CD4-positive, alpha-beta T cell treated with Interferon alpha-2 for 1 hour (primary cell): ENCODE results near the gene SF3A2.

ENCODE experiments used
- DNase-seq, 2 donors: peaks; one replicate each; pipeline ENCODE4 v3.0.0-alpha.2; 2020 to 2022

SF3A2 gene

DNA sequence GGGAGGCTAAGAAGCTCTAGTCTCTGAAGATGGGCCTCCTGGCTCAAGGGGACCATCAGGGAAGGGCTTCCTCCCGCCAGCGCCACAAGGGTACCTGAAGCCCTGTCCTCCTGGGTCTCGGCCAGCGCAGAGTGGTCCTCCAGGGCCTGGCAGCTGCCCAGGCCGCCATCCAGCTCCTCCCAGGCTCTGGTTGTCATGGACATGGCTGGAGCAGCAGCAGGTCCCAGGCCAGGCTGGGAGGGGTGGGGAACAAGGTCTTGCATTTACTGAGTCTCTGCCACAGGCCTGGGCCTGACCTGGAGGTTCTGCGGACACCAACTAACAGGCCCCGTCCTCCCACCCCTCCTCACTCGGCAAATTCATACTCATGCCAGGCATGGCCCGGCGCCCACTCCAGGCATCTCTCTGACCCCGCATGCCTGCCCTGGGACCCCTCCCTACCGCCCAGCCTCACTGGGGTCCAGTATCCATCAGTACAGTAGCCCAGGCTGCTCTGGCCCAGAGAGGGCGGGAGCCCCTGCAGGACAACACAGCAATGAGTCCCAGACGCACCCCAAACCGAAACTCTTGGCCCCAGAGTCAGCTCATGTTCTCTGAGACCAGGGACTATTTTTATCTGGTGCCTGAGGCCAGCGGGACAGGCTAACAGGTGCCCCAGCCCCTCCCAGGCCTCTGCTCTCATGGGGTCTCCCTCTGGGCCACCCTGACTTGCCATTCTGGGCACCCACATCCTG lies 18.7 kb downstream of the SF3A2 start:
- DNase-seq, result no peak

GRCh38 chr19:2255982-2256685 lies 19.5 kb downstream of the SF3A2 start, which contains the start of gene JSRP1:
Gene JSRP1, minus strand, starts transcription at chr19:2256417. Its CDS starts 1,103 bp downstream, at chr19:2255314.
- no peak for DNase-seq

DNA sequence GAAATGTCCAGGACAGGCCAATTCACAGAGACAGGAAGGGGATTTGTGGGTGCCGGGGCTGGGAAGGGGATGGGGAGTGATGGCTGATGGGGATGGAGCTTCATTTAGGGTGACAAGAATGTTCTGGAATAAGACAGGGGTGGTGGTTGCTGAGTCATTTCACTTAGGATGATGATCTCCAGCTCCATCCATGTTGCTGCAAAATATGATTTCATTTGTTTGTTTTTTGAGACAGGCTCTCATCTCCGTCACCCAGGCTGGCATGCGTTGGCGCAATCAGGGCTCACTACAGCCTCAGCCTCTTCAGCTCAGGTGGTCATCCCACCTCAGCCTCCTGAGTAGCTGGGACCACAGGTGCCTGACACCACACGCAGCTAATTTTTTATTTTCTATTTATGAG lies 22.7 kb downstream of the SF3A2 start:
- no peak for DNase-seq

DNA sequence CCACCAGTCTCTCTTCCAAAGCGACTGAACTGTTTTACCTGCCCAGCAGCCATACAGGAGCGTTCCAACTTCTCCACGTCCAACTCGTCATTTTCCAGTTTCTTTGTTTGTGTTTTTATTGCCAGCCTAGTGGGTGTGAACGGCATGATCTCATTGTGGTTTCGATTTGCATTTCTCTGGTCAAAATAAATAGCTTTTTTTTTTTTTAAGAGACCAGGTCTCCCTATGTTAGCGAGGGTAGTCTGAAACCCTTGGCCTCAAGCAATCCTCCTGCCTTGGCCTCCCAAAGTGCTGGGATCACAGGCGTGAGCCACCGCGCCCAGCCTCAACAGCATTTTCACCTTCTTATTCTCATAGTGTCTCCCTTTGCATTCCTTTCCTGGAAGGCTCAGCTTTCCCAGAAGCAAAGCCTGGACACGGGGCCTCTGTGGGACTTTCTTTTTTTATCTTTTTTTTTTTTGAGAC lies 23.7 kb downstream of the SF3A2 start:
- DNase-seq, result peak in 1 of 2 donors; percentile 50

DNA sequence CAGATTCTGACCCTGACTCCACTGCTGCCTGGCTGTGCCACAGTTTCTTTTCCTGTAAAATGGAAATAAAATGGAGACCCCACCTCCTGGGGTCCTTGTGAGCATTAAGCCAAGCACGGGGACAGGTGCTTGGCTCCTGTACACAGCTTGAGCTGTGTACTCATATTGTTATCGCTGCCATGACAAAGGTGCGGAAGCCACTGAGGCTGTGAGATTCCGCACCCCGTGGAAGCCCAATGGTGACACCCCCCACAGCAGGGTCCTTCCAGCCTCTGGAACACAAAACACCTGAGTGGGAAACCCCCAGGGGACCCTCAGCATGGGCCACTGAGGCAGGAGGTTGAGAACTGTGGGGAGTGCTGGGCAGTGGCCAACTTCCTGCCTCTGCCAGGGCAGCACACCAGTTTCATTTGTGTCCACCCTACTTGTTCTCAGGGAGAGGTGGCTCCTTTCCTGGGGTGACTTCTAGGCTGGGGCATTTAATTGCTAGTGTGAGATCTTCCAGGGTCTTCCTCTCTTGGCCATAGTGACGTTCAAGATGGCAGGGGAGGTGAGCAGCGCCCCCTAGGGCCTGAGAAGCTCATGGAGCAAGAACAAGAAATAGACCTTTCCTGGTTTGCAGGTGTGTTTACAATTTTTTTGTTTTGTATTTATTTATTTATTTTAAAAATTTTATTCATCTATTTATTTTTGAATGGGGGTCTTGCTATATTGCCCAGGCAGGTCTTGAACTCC lies 25.0 kb downstream of the SF3A2 start:
- peak; percentile 46 to 74 for DNase-seq

DNA sequence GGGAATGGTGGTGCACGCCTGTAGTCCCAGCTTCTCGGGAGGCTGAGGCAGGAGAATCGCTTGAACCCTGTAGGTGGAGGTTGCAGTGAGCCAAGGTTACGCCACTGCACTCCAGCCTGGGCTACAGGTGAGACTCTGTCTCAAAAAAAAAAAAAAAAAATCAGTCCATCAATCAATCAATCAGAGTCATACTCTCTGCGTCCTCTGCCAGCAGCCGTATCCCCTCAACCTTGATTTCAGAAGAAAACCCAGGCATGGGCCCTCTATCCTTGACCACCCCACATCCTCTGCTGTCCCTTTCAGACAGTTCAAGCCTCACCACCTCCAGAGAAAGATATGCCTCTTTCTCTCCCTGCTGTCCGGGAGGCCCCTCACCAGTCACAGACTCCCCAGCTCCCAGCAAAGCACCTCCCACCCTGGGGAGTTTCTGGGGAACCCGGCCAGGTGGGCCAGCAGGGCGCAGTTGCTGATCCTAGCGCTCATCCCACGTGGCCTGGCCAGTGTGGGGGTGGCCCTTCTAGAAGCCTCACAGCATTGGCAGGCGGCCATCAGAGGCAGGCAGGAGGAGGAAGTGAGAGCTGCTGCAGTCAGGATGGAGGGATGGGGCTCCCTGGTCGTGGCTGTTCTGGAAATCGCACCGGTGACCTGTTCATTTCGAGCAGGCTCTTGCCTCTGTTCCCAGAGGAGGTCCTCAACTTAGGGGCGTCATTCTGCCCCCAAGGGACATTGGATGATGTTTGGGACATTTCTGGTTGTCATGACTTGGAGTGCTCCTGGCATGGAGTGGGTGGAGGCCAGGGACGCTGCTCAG lies 29.8 kb downstream of the SF3A2 start:
- DNase-seq, result peak in 1 of 2 donors; percentile 65

DNA sequence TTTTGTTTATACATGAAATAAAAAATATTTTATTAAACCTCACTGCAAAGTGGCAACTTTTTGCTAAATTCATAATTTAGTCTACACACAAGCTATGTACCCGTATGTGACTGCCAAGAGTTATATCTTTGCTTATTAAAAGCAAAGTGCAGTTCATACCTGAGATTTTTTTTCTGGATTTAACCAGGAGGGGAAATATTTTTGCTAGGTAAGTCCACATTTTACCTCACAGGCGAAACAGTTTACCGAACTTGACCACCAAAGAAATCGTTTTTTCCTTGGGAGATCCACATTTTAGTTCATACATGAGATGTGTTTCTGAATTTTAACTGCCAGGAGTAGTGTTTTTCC lies 31.8 kb downstream of the SF3A2 start:
- no peak for DNase-seq

- no peak for DNase-seq
Observed at GRCh38 chr19:2268861-2269243, 32.2 kb downstream of the SF3A2 start.

GRCh38 chr19:2269244-2270156 lies 32.9 kb downstream of the SF3A2 start:
- peak; percentile 98 to 99 for DNase-seq

DNA sequence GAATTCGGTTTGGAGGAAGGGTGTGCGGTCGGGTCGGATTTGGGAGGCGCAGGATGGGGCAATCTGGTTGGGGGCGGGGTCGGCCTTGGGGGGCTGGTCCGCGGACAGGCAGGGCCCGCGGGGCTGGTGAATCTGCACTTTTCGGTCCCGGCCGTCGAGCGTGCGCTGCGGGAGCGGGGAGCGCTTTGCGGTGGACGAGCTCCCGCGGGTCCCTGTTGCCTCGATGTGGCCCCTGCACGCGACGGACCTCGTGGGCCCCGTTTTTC lies 33.5 kb downstream of the SF3A2 start:
- no peak for DNase-seq

DNA sequence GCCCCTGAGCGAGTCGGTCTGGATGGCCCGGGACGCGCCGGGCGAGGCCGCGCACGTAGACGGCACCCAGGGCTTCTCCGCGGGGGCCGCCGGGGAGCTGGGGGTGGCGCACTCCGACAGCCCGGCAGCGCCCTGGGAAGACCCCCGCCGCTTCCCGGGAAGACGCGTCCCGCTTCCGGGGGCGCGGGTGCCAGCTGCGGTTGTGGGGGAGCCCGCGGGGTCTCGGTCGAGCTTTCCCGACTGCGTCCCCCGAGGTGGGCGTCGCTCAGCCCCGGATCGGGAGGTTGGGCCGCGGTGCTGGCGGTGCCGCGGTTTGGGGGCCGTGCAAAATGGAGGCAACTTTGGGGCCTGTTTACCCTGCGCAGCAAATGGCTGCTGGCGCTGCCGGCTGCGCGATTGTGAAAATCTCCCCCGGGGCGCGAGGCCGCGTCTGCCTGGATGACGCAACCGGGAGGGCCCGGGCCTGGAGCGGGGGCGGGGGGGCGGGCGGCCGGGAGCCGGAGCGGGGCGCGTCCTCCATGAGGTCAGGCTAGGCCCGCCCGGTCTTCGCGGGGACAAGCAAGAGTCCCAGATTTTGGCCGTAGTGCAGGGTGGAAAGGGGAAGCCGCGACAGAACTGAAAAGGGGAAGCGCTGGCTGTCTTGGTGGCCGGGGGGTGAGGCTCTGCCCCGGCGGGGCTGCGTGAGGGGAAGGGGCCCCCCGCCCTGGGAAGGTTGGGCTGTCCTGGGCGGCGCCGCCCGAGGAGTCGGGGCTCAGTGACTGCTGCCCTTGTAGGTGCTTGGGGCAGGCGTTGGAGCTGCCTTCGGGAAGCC lies 34.0 kb downstream of the SF3A2 start:
- peak; percentile 82 for DNase-seq

DNA sequence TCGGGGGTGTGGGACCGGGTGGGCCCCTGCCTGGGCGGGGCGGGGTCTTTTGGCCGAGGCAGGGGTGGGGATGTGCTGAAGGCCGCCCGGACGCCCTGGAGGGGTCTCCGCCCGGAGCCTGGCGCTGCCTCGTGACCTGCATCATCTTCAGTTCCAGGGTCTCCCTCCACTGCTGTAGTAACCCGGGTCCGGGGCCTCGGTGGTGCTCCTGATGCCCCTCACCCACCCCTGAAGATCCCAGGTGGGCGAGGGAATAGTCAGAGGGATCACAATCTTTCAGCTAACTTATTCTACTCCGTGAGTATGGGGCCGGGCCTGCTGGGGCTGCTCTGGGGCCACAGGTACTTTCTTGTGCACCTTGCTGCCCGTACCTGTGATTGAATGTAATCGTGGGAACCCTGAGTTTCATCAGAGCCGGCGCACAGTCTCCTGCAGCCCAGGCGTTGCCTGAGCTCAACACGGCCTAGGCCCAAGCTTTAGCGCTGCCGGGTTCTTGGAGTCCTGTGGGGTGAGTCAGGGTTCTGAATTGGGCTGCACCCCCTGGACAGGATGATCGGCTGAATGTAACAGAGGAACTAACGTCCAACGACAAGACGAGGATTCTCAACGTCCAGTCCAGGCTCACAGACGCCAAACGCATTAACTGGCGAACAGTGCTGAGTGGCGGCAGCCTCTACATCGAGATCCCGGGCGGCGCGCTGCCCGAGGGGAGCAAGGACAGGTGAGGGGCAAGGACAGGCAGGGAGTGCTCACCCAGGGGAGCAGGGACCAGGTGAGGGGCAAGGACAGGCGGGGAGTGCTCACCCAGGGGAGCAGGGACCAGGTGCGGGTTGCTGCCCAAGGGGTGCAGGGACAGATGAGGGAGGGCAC lies 34.8 kb downstream of the SF3A2 start:
- no peak for DNase-seq

GRCh38 chr19:2273356-2274184 lies 36.9 kb downstream of the SF3A2 start:
- DNase-seq, result peak; percentile 80 to 85

GRCh38 chr19:2274185-2274711 lies 37.6 kb downstream of the SF3A2 start:
- no peak for DNase-seq

DNA sequence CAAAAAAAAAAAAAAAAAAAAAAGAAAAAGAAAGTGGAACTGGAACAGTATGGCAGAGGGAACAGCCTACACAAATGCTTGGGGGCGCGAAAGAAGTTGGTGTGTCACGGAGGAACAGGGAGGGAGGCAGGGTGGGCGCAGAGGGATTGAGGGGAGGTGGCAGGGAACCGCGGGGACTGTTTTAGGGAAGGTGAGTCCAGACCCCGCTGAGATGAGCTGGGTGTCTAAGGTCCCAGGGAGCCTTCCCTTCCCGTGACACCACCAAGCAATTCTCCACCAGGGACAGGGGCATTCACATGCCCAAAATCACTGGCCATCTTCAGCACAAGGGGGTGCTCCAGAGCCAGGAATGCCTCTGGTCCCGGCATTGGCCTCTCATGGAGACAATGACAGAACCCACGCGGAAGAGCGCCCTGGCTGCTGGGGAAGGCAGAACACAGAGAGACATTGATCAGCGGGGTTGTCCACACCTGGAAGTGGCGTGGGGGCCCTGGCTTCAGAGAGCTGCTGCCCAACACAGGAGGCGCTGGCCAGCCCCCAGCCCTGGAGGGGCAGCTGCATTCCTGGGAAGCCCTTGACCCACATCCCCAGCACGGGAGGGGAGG lies 38.4 kb downstream of the SF3A2 start:
- peak; percentile 61 to 63 for DNase-seq

DNA sequence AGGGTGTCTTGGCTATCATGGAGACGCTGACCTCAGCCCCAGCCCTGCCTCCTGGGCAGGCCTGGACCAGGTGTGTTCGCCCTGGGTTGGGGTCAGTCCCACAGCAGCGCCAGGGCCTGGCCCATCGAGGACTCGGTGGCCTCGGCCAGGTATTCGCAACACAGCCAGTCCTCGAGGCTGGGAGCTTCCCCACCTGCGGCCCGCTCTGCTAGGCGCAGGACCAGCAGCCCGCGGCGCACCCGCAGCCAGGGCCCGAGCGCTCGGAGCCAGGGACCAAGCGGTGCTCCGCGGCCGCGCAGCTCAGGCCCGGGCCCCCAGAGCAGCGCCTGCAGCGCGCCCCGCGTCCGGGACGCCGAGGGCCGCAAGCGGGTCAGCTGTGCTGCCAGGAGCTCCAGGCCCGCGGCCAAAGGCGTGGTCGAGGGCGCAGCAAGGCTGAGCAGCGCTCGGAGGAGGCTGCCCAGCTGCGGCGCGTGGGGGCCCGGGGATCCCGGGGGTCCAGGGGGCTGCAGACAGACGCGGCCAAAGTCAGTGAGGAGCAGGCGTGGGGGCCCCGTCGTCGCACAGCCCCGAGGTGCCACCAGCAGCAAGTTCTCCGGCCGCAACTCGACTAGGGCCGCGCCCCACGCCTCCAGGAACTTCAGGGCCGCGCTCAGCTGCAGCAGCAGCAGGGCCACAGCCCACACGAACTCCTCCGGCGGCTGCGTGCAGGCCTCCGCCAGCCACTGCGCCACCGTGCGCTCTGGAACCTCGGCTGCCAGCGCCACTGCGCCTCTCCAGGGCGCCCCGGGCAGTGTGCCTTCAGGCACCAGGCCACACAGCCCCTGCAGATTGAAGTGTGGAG lies 39.2 kb downstream of the SF3A2 start:
- DNase-seq, result no peak

GRCh38 chr19:2276429-2276986 lies 39.9 kb downstream of the SF3A2 start:
- no peak for DNase-seq
